Measurements from ENCODE around the gene RUBCNL.

The RUBCNL gene

DNA sequence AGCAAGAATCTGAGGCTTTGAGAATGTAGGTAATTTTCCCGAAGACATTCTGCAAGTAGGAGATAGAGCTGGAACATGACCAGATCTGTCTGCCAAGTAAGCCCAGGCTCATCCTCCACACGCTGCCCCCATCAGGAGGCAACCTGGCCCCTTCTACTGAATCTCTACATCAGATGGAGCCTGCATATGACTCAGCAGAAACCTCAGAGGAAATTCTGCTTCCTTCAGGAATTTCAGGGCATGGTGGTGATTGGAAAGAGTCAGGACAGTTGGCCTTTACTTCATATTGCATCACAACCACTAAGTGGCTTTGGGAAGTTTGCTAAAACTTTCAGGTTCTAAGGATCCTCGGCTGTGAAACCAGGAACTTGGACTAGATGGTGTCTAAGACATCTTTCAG is 90.1 kb downstream of the RUBCNL start:
- TF ChIP-seq CTCF (IDR thresholded peaks at IDR 0.05; ENCODE audit: low read depth, low read length, missing control alignments): no peak
- DNase-seq (ENCODE audit: extremely low read depth, low read depth): peak; percentile 52
- H3K4me3 ChIP-seq (replicated peaks; ENCODE audit: low read depth, low read length): no peak overlapping the region

GRCh38 chr13:46296115-46296822 is 90.8 kb downstream of the RUBCNL start:
- TF ChIP-seq CTCF (IDR thresholded peaks at IDR 0.05; ENCODE audit: low read depth, low read length, missing control alignments): no peak
- DNase-seq (ENCODE audit: extremely low read depth, low read depth): peak; percentile 41
- no peak overlapping the region for H3K4me3 ChIP-seq (replicated peaks; ENCODE audit: low read depth, low read length)

GRCh38 chr13:46295491-46296114 is 91.4 kb downstream of the RUBCNL start:
- TF ChIP-seq CTCF (IDR thresholded peaks at IDR 0.05; ENCODE audit: low read depth, low read length, missing control alignments): no peak
- DNase-seq (ENCODE audit: extremely low read depth, low read depth): no peak
- no peak overlapping the region for H3K4me3 ChIP-seq (replicated peaks; ENCODE audit: low read depth, low read length)

GRCh38 chr13:46293436-46293835 is 93.6 kb downstream of the RUBCNL start:
- no peak for TF ChIP-seq CTCF (IDR thresholded peaks at IDR 0.05; ENCODE audit: low read depth, low read length, missing control alignments)
- DNase-seq (ENCODE audit: extremely low read depth, low read depth): no peak
- H3K4me3 ChIP-seq (replicated peaks; ENCODE audit: low read depth, low read length): no peak overlapping the region
